ENCODE measurements around the gene HLF. TPM values are rescaled to one million over a fixed set of nuclear protein-coding genes. Genes with fewer than 3 reads are reported as not detected.

Gene HLF
- total RNA-seq, 4 donors from 2014 or later: 7.7 to 14.8 (median 10.4) TPM

GRCh38 chr17:55223524-55223923, 41.2 kb upstream of the HLF start:
- TF ChIP-seq, protein P1, sequence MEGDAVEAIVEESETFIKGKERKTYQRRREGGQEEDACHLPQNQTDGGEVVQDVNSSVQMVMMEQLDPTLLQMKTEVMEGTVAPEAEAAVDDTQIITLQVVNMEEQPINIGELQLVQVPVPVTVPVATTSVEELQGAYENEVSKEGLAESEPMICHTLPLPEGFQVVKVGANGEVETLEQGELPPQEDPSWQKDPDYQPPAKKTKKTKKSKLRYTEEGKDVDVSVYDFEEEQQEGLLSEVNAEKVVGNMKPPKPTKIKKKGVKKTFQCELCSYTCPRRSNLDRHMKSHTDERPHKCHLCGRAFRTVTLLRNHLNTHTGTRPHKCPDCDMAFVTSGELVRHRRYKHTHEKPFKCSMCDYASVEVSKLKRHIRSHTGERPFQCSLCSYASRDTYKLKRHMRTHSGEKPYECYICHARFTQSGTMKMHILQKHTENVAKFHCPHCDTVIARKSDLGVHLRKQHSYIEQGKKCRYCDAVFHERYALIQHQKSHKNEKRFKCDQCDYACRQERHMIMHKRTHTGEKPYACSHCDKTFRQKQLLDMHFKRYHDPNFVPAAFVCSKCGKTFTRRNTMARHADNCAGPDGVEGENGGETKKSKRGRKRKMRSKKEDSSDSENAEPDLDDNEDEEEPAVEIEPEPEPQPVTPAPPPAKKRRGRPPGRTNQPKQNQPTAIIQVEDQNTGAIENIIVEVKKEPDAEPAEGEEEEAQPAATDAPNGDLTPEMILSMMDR (IDR thresholded peaks at IDR 0.05 in 4 of 5, conservative IDR thresholded peaks at IDR 0.05 in 1 of 5): no peak
- TF ChIP-seq POLR2A (IDR thresholded peaks at IDR 0.05): no peak
- no peaks in the 10 kb centered on the region for H3K36me3 ChIP-seq
- intact Hi-C loops (cut with DNase I; ENCODE audit: low total_unique reads) (no loop called here), in situ Hi-C loops (cut with MboI; ENCODE audit: low sequenced_read_pairs in 4 of 4) (no loop called here)
- DNase-seq: no peak
- H3K9me3 ChIP-seq: no peaks in the 10 kb centered on the region
- no peaks in the 10 kb centered on the region for H3K4me1 ChIP-seq
- no peaks in the 10 kb centered on the region for H3K27me3 ChIP-seq
- ATAC-seq: no peak
- H3K27ac ChIP-seq: no peak overlapping the region
- no peak overlapping the region for H3K4me3 ChIP-seq

GRCh38 chr17:55224746-55225145, 40.0 kb upstream of the HLF start:
- intact Hi-C loops (cut with DNase I; ENCODE audit: low total_unique reads): no loop called here
- no peaks in the 10 kb centered on the region for H3K9me3 ChIP-seq
- DNase-seq (no peak), ATAC-seq (no peak)
- H3K4me3 ChIP-seq: no peak overlapping the region
- H3K36me3 ChIP-seq: no peaks in the 10 kb centered on the region
- in situ Hi-C loops (cut with MboI; ENCODE audit: low sequenced_read_pairs in 4 of 4): no loop called here
- no peak overlapping the region for H3K27ac ChIP-seq
- no peaks in the 10 kb centered on the region for H3K27me3 ChIP-seq
- no peaks in the 10 kb centered on the region for H3K4me1 ChIP-seq
- TF ChIP-seq, protein P1 (IDR thresholded peaks at IDR 0.05 in 4 of 5, conservative IDR thresholded peaks at IDR 0.05 in 1 of 5): no peak
- no peak for TF ChIP-seq POLR2A (IDR thresholded peaks at IDR 0.05)

DNA sequence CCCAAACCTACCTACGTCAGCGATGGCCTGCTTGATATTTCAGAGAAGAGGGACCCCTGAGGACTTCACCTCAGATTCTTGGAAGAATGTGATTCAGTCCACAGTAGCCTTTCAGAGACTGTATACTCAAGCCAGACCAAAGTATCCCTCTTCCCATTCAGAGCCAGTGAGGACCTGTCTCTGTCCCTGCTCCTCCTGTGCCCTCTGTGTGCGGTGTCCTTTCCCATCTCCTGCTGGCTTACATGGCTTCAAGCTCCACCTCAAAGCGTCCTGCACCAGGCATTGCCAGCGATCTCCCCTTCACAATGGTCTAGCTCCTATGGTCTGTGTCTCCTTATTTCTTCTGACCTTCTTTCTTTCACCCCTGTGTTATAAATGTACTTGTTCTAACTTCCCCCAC, 39.5 kb upstream of the HLF start:
- intact Hi-C loops (cut with DNase I; ENCODE audit: low total_unique reads): no loop called here
- no peaks in the 10 kb centered on the region for H3K36me3 ChIP-seq
- ATAC-seq: no peak
- TF ChIP-seq POLR2A (IDR thresholded peaks at IDR 0.05): no peak
- TF ChIP-seq, protein P1 (IDR thresholded peaks at IDR 0.05 in 4 of 5, conservative IDR thresholded peaks at IDR 0.05 in 1 of 5): no peak
- in situ Hi-C loops (cut with MboI; ENCODE audit: low sequenced_read_pairs in 4 of 4): no loop called here
- H3K27ac ChIP-seq: no peak overlapping the region
- H3K27me3 ChIP-seq: no peaks in the 10 kb centered on the region
- DNase-seq: no peak
- H3K4me3 ChIP-seq: no peak overlapping the region
- H3K9me3 ChIP-seq: no peaks in the 10 kb centered on the region
- no peaks in the 10 kb centered on the region for H3K4me1 ChIP-seq

- H3K4me1 ChIP-seq: no peaks in the 10 kb centered on the region
- no peaks in the 10 kb centered on the region for H3K27me3 ChIP-seq
- H3K36me3 ChIP-seq: no peaks in the 10 kb centered on the region
- H3K9me3 ChIP-seq: no peaks in the 10 kb centered on the region
- no peak for TF ChIP-seq POLR2A (IDR thresholded peaks at IDR 0.05)
- TF ChIP-seq, protein P1 (IDR thresholded peaks at IDR 0.05 in 4 of 5, conservative IDR thresholded peaks at IDR 0.05 in 1 of 5): no peak
- ATAC-seq (no peak), DNase-seq (no peak)
- H3K27ac ChIP-seq: no peak overlapping the region
- no peak overlapping the region for H3K4me3 ChIP-seq
- in situ Hi-C loops (cut with MboI; ENCODE audit: low sequenced_read_pairs in 4 of 4) (no loop called here), intact Hi-C loops (cut with DNase I; ENCODE audit: low total_unique reads) (no loop called here)
These were observed 36.0 kb upstream of the HLF start for GRCh38 chr17:55228683-55229192.

- Histone ChIP-seq H3K4me3 (no peak overlapping the region), H3K4me1 (no peaks in the 10 kb centered on the region), H3K27me3 (no peaks in the 10 kb centered on the region), H3K9me3 (no peaks in the 10 kb centered on the region), H3K27ac (no peak overlapping the region), H3K36me3 (no peaks in the 10 kb centered on the region)
- in situ Hi-C loops (cut with MboI; ENCODE audit: low sequenced_read_pairs in 4 of 4): no loop called here
- intact Hi-C loops (cut with DNase I; ENCODE audit: low total_unique reads): no loop called here
- TF ChIP-seq POLR2A (IDR thresholded peaks at IDR 0.05): no peak
- TF ChIP-seq, protein P1 (IDR thresholded peaks at IDR 0.05 in 4 of 5, conservative IDR thresholded peaks at IDR 0.05 in 1 of 5): no peak
- DNase-seq (no peak), ATAC-seq (no peak)
These were observed 35.5 kb upstream of the HLF start for GRCh38 chr17:55229276-55229675.

Measured in gastrocnemius medialis (tissue), 4 donors.